ENCODE data around the gene JUNB. TPM values are rescaled to one million over a fixed set of nuclear protein-coding genes. Genes with fewer than 3 reads are reported as not detected.

Gene JUNB
- total and polyA plus RNA-seq, 10 of the 15 experiments (the other 5 are each of a cell fraction or from before 2014, with no cell fraction given), result 0.55 to 144 (median 68.3) TPM

DNA sequence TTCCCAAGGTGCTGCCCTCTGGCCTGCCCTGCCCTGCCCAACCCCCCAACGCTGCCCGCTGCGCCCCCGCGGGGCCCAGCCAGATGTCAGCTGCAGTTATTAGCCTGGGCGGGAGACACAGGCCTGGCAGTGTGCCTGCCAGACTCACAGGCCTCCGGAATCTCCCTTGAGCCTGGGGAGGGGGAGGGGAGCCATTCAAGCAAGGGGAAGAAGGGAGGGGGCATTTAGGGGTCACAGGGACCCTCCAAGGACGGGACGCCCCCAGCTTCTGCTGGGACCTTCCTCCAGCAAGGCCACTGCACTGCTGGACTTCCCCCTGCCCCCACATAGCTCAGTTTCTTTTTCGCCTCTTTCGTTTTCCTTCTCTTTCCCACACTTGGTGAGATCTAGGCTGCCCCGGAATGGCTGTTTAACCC is 2.6 kb upstream of the JUNB start (continued):
- TF ChIP-seq RUNX3 (IDR thresholded peaks at IDR 0.05; ENCODE audit: low read length) (no peak), YY1 (IDR thresholded peaks at IDR 0.05; ENCODE audit: low read depth, low read length) (peak; percentile 20; the same call in 1 of the 2 replicates), NKRF (conservative IDR thresholded peaks at IDR 0.05) (no peak; the same call in none of the 2 replicates), BCL11A (IDR thresholded peaks at IDR 0.05; ENCODE audit: low read depth, low read length) (peak; percentile 51), ELK1 (IDR thresholded peaks at IDR 0.05; ENCODE audit: low read depth, low read length) (no peak), RCOR1 (conservative IDR thresholded peaks at IDR 0.05; ENCODE audit: low read depth, low read length) (no peak), PAX5 (IDR thresholded peaks at IDR 0.05; ENCODE audit: borderline replicate concordance, low read depth, low read length) (peak; percentile 85; the same call in 1 of the 2 replicates), HCFC1 (IDR thresholded peaks at IDR 0.05; ENCODE audit: low read length) (no peak; the same call in 1 of the 2 replicates), MXI1 (IDR thresholded peaks at IDR 0.05; ENCODE audit: low read depth, low read length) (peak; percentile 38; the same call in 1 of the 2 replicates), NBN (IDR thresholded peaks at IDR 0.05) (peak; percentile 95; the same call in 1 of the 2 replicates), EED (IDR thresholded peaks at IDR 0.05; ENCODE audit: low read depth) (peak; percentile 86), TARDBP (IDR thresholded peaks at IDR 0.05; ENCODE audit: borderline replicate concordance) (no peak; the same call in 1 of the 2 replicates), MTA3 (IDR thresholded peaks at IDR 0.05; ENCODE audit: borderline replicate concordance, low read length) (no peak), ETV6 (conservative IDR thresholded peaks at IDR 0.05 in 1 of 2, IDR thresholded peaks at IDR 0.05 in 1 of 2; ENCODE audit: borderline replicate concordance in 1 of 2, low read depth in 1 of 2) (peak in 1 of 2 experiments; percentile 71; a peak in 2 of 4 replicates), NFYB (IDR thresholded peaks at IDR 0.05; ENCODE audit: insufficient read depth, low read depth, low read length) (no peak), FOS (IDR thresholded peaks at IDR 0.05; ENCODE audit: borderline replicate concordance, extremely low read depth, insufficient read length) (no peak)
- TF ChIP-seq, protein P1, sequence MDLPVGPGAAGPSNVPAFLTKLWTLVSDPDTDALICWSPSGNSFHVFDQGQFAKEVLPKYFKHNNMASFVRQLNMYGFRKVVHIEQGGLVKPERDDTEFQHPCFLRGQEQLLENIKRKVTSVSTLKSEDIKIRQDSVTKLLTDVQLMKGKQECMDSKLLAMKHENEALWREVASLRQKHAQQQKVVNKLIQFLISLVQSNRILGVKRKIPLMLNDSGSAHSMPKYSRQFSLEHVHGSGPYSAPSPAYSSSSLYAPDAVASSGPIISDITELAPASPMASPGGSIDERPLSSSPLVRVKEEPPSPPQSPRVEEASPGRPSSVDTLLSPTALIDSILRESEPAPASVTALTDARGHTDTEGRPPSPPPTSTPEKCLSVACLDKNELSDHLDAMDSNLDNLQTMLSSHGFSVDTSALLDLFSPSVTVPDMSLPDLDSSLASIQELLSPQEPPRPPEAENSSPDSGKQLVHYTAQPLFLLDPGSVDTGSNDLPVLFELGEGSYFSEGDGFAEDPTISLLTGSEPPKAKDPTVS (IDR thresholded peaks at IDR 0.05; ENCODE audit: low read depth, low read length), result no peak
- TF ChIP-seq, protein P2, sequence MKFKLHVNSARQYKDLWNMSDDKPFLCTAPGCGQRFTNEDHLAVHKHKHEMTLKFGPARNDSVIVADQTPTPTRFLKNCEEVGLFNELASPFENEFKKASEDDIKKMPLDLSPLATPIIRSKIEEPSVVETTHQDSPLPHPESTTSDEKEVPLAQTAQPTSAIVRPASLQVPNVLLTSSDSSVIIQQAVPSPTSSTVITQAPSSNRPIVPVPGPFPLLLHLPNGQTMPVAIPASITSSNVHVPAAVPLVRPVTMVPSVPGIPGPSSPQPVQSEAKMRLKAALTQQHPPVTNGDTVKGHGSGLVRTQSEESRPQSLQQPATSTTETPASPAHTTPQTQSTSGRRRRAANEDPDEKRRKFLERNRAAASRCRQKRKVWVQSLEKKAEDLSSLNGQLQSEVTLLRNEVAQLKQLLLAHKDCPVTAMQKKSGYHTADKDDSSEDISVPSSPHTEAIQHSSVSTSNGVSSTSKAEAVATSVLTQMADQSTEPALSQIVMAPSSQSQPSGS (IDR thresholded peaks at IDR 0.05; ENCODE audit: low read length), result no peak
- TF ChIP-seq, protein P3, sequence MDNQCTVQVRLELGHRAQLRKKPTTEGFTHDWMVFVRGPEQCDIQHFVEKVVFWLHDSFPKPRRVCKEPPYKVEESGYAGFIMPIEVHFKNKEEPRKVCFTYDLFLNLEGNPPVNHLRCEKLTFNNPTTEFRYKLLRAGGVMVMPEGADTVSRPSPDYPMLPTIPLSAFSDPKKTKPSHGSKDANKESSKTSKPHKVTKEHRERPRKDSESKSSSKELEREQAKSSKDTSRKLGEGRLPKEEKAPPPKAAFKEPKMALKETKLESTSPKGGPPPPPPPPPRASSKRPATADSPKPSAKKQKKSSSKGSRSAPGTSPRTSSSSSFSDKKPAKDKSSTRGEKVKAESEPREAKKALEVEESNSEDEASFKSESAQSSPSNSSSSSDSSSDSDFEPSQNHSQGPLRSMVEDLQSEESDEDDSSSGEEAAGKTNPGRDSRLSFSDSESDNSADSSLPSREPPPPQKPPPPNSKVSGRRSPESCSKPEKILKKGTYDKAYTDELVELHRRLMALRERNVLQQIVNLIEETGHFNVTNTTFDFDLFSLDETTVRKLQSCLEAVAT (IDR thresholded peaks at IDR 0.05), result no peak
- TF ChIP-seq, protein P4, sequence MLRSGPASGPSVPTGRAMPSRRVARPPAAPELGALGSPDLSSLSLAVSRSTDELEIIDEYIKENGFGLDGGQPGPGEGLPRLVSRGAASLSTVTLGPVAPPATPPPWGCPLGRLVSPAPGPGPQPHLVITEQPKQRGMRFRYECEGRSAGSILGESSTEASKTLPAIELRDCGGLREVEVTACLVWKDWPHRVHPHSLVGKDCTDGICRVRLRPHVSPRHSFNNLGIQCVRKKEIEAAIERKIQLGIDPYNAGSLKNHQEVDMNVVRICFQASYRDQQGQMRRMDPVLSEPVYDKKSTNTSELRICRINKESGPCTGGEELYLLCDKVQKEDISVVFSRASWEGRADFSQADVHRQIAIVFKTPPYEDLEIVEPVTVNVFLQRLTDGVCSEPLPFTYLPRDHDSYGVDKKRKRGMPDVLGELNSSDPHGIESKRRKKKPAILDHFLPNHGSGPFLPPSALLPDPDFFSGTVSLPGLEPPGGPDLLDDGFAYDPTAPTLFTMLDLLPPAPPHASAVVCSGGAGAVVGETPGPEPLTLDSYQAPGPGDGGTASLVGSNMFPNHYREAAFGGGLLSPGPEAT (IDR thresholded peaks at IDR 0.05; ENCODE audit: low read depth), result peak; percentile 96

Measured in GM12878 (cell line).